Gastrocnemius medialis (tissue), 4 donors: Measurements from ENCODE around the gene RNF227.

Experiments
- POLR2A ChIP-seq, 2 donors: fragments of 450-650 bp; IDR thresholded peaks; one replicate each; pipeline ENCODE4 v1.6.1; 2017; ENCODE audit warnings: antibody characterized with exemption in 2 of 2, mild to moderate bottlenecking in 2 of 2, moderate library complexity in 2 of 2
- TF ChIP-seq, protein P1 (sequence below), 5 experiments: fragments of 450-650 bp in 3 of 5; fragments of 200-600 bp in 2 of 5; sonication (generic) in 2 of 5; IDR thresholded peaks in 4 of 5; conservative IDR thresholded peaks in 1 of 5; 1 replicate in 4 of 5; 2 replicates in 1 of 5; pipeline ENCODE4 v1.5.1; 2016 to 2019; ENCODE audit warnings: antibody characterized with exemption in 5 of 5, mild to moderate bottlenecking in 3 of 5, moderate library complexity in 3 of 5

DNA sequence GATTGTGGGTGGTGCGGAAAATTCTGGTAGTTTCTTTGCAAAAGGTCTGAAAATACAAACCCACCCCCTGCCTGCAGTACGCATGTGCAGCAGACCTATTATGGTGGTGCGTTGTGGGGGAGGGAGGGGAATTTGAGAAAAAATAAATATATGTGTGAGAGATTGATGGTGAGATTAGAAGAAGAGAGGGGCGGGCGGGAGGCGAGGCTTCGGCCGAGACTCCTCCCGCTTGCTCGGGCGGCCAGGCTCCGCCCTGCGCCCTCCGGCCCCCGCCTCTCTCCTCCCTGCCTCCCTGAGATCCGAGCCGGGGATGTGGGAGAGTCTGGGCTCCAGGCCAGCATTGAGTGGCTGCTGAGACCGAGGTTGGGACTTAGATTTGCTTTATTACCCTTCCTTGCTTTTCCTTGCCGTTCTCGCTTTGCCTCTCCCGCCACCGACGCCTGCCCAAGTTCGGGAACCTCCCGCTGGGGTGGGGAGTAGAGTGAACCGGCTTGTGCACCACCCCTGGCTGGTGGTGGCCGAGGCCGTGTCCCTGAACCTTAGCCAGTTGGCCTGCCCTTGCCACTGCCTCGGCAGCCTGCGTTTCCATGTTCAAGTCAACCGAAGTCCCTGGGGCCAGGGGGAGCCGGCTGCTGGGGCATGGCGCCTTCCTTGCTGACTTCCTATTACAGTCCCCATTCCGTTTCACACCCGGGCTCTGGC lies 28.5 kb downstream of the RNF227 start:
- peak in 1 of 2 donors; percentile 55 for TF ChIP-seq POLR2A (IDR thresholded peaks at IDR 0.05)
- TF ChIP-seq, protein P1, sequence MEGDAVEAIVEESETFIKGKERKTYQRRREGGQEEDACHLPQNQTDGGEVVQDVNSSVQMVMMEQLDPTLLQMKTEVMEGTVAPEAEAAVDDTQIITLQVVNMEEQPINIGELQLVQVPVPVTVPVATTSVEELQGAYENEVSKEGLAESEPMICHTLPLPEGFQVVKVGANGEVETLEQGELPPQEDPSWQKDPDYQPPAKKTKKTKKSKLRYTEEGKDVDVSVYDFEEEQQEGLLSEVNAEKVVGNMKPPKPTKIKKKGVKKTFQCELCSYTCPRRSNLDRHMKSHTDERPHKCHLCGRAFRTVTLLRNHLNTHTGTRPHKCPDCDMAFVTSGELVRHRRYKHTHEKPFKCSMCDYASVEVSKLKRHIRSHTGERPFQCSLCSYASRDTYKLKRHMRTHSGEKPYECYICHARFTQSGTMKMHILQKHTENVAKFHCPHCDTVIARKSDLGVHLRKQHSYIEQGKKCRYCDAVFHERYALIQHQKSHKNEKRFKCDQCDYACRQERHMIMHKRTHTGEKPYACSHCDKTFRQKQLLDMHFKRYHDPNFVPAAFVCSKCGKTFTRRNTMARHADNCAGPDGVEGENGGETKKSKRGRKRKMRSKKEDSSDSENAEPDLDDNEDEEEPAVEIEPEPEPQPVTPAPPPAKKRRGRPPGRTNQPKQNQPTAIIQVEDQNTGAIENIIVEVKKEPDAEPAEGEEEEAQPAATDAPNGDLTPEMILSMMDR (IDR thresholded peaks at IDR 0.05 in 4 of 5, conservative IDR thresholded peaks at IDR 0.05 in 1 of 5): peak in 1 of 5 experiments; percentile 5
